ENCODE measurements around the gene CDK3.

Gene CDK3

DNA sequence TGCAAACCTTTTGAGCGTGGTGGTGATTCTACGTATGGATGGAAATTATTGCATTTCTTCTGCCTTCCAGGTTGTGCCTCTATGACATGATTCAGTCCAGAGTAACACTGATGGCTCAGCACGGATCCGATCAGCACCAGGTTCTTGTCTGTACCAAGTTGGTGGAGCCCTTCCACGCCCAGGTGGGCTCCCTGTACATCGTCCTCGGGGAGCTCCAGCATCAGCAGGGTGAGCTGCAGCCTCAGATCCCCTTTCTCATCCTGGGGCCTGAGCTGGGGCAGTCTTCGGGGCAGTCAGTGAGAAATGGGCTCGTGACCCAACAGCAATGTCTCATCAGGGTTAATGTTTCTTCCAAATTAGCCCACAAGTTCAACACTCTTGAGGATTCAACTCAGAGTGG is 9.3 kb upstream of the CDK3 start:
- no peak for DNase-seq (ENCODE audit: low read depth in 2 of 2)

DNA sequence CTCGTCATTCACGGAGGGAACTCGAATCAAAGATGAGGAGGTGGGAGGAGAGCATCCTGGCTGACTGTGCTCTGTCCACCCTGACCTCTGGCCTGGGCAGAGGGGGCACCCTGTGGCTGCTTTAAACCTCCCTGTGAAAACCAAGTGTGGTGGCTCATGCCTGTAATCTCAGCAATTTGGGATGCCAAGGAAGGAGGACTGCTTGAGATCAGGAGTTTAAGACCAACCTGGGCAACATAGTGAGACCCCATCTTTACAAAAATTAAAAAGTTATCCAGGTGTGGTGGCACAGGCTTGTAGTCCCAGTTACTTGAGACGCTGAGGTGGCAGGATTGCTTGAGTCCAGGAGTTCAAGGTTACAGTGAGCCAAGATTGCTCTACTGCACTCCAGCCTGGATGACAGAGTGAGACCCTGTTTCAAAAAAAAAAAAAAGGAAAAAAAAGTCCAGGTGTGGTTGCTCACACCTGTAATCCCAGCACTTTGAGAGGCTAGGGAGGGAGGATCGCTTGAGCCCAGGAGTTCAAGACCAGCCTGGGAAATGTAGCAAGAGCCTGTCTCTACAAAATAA is 5.8 kb upstream of the CDK3 start:
- no peak for DNase-seq (ENCODE audit: low read depth in 2 of 2)

DNA sequence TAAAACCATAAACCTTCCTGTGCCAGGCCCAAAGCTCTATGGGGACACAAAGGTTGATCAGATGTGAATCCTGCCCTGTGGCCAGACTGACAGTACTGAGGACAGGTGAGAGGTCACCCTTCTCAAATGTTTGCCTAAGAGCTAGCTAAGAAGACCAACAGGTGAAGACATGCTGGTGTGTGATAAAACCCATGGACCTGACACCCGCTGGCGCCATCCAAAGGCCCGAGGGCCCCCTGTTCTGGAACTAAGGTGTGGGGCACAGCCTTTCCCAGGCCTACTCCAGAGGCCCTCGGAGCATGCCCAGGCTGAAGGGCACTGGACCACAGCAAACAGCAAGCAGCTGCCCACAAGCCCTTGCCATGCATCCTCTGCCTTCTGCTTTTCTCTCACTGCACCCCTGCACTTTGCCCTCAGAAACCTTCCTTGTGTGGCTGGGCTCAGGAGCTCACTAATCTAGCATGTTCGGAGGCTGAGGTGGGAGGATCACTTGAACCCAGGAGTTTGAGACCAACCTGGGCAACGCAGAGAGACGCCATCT is 5.2 kb upstream of the CDK3 start:
- no peak for DNase-seq (ENCODE audit: low read depth in 2 of 2)

DNA sequence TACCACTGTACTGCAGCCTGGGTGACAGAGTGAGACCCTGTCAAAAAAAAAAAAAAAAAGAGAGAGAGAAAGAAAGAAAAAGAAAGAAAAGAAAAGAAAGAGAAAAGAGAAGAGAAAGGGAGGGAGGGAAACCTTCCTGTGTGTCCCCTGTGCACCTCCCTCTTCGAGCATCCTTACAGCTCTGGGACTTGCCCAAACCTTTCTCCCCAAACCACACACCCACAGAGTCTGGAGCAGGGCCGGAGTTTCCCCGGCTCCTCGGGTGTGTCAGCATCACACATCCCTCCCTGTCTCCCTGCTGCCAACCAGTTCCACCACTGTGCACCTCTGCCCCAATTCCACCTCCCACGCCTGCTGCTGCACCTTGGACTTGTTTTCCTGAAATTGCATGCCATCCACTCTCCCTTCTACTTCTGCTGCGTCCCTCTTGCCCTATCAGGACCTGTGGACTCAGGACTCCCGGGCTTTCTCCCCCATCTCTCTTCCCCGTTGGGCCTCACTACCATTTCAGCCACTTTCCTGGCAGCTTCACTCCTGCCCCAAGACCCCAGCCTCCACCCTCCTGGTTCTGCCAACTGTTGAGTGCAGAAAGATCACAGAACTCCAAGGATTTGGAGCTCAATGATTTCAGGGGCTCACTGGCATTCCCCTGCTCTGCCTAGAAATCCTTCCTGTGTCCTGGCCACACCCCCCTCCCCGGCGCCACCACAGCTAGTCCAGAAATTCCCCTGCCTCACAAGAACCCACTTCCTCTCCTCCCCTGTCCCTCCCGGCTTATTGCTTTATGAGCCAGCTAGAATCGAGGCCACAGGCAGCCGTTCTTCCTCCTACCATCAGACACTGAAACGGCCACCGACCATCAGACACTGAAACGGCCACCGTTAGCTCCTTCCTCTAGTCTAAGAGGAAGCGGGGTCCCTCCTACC is 3.7 kb upstream of the CDK3 start:
- DNase-seq (ENCODE audit: low read depth in 2 of 2): no peak

DNA sequence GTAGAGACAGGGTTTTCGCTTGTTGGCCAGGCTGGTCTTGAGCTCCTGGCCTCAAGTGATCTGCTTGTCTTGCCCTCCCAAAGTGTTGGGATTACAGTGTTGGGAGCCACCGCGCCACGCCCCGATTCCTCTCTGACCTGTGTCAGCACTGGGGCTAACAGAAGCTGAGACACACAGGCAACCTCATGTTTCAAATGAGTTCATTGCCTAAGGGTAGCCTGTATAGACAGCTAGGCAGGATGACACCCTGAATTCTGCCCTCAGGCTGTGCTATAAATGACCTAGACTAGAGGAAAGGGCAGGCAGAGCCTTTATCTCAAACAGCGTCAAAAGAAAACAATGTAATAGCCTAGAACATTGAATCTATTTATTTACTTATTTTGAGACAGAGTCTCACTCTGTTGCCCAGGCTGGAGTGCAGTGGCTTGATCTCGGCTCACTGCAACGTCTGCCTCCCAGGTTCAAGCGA is 2.3 kb upstream of the CDK3 start:
- no peak for DNase-seq (ENCODE audit: low read depth in 2 of 2)

DNA sequence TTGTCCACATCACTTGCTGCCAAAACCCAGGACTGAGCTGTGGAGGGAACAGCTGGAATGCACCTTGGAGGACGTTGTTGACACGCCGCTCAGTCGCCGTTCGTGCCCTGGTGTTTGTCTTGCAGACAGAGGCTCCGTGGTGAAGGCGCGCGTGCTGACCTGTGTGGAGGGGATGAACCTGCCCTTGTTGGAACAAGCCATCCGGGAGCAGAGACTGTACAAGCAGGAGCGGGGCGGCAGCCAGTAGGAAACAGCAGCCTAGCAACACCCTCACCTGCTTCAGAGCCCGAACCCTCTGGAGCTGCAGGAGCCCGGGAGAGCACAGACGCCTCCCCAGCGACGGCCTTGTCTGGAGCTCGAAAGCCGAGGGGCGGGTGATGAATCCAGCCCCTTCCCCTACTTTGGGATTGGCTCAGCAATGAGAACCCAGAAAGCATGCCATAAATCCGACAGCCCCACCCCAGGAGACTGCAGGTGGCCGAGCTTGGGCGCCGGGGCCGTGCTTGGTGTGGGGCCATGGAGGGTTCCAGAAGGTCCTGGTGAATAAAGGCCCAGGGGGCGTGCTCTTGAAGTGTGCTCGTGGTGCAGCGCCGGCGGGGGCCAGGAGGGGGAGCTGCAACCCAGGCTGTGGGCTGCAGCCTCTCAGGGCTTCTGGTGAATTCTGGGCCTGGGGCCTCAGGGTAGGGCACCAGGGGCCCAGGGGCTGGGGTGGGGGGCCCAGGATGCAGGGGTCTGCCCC is 470 bp upstream of the CDK3 start:
- peak in 1 of 2 donors; percentile 29 for DNase-seq (ENCODE audit: low read depth in 2 of 2)

DNA sequence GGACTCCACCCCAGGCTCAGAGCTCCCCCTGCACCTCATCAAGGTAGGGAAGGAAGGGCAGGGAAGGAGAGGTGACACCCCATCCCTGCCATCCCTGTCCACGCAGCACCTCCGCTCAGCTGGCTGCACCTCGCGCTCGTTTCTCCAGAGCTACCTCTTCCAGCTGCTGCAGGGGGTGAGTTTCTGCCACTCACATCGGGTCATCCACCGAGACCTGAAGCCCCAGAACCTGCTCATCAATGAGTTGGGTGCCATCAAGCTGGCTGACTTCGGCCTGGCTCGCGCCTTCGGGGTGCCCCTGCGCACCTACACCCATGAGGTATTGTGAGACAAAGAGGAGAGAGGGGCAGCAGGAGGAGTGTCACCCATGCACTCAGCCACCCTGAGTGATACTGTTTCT is 1.4 kb downstream of the CDK3 start:
- no peak for DNase-seq (ENCODE audit: low read depth in 2 of 2)

DNA sequence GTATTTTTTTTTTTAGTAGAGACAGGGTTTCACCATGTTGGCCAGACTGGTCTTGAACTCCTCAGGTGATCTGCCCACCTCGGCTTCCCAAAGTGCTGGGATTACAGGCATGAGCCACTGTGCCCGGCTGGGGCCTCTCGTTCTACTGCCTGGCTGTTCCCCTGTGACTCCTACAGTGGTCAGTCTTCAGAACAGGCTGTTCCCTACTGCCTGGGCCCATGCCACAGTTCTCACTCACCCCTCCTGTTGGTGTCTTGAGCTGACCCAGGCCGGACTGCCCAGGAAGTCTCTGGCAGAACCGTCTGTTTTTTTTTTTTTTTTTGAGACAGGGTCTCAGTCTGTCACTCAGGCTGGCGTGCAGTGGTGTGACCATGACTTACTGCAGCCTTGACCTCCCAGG is 3.3 kb downstream of the CDK3 start:
- DNase-seq (ENCODE audit: low read depth in 2 of 2): no peak

DNA sequence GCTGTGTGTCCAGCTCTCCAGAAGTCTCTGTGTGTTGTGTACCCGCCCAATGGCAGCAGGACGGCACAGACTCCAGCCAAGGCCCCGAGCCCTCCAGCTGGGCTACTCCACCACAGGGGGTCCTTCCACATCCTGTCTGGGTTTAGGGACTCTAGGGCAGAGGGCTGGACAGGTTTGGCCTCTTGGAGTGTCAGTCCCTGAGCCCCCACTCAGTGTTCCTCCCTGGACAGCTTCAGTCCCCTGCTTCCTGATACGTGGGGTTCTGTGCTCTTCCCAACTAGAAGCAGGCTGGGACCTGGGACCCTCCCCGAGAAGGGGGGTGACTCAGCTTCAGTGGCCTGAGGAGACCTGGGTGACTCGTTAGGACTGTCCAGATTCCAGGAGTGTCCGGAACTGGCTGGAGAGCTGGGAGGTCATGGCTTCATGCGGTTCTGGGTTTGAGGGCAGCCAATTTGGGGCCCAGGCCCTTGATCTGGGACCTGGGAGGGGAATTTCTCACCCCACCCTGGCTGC is 4.2 kb downstream of the CDK3 start:
- DNase-seq (ENCODE audit: low read depth in 2 of 2): no peak

DNA sequence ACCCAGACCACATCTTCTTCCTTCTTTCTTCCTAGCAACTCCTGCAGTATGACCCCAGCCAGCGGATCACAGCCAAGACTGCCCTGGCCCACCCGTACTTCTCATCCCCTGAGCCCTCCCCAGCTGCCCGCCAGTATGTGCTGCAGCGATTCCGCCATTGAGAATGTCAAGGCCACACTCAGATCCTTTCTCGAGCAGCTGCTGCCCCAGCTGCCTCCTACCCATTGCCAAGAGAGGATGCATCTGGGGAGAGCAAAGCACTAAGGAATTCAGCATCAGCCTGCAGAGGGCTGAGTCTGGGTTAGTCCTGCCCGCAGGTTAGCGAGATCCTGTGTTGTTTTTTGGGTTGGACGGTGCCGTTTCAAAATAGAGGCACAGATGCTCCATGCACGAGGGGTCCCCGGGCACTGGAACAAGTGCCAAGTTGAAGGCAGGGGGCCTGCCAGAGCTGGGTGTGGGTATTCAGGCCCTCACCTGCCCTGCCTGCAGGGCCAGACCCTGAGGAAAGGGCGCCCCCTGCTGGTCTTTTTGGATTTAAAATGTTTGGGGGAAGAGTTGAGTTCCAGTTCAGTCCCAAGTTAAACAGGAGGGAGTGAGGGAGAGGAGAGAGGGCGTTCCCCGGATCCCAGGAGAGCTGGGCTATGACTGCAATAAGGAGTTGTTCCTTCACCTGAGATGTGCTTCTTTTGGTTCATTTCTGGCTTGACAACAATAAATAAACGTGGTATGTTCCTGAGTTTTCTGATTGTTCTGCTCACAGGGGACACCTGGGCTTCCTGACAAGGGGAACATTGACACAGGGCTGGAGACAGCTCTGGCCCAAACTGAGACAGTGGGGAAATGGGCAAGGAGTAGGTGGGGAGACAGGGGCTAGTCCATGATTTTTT is 4.9 kb downstream of the CDK3 start:
- peak; percentile 55 to 78 for DNase-seq (ENCODE audit: low read depth in 2 of 2)

DNA sequence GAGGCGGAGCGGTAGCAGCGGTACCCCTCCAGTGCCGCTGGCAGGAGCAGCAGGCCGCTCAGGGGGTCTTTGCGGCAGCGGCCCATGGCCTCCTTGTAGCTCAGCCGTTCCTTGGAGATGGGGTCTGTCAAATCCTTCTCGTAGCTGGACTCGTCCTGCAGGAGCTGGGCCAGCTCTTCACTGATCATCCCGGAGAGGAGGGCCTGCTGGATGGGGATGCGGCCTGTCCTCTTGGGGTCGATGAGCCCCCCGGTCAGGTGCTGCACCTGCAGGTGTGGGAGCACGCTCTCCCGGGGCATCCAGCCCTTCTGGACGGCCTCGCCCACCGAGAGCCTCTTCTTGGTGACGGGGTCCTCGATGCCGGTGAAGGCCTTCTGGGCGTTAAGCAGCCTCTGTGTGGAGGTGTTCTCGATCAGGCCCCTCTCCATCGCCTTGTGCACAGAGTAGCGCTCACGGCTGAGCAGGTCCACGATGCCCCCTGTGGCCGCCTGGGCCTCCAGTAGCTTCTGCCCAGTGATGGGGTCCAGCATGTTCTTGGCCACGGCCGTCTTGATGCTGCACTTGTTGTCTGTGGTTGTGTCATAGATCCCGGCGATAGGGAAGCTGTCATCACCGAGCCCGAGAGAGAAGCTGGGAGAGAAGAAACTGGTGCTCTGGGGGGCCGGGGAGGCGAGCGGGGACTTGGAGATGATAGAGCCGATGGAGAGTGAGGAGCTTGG is 6.6 kb downstream of the CDK3 start:
- DNase-seq (ENCODE audit: low read depth in 2 of 2): no peak

DNA sequence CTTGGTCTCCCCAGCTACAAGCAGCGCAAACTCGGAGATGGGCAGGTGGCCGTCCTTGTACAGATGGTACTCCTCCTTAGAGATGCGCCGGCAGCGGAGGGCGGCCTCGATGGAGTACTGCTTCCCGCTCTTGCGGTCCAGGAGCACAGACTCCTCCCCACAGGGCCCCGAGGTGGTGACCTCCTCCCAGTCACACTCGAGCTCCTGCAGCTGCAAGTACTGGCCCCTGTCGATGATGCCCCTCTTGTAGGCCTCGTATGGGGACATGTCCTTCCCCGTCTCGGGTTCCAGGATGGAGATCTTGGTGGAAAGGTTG is 7.2 kb downstream of the CDK3 start:
- no peak for DNase-seq (ENCODE audit: low read depth in 2 of 2)

DNA sequence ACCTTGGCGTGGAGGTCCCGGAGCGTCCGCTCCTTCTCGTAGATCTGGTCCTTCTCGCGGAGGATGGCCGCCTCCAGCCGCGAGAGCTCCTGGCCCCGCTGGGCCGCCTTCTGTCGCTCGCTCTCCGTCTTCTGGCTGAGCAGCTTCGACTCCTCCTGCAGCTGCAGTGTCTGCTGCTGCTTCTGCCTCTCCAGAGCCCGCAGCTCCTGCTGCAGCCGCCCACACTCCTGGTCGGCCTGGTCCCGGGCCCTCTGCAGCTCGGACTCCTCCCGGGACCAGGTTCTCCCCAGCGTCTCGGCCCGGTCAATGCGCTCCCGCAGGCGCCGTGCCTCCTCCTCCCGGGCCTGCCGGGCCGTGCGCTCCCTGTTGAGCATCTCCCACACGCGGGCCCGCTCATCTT is 7.6 kb downstream of the CDK3 start:
- no peak for DNase-seq (ENCODE audit: low read depth in 2 of 2)

DNA sequence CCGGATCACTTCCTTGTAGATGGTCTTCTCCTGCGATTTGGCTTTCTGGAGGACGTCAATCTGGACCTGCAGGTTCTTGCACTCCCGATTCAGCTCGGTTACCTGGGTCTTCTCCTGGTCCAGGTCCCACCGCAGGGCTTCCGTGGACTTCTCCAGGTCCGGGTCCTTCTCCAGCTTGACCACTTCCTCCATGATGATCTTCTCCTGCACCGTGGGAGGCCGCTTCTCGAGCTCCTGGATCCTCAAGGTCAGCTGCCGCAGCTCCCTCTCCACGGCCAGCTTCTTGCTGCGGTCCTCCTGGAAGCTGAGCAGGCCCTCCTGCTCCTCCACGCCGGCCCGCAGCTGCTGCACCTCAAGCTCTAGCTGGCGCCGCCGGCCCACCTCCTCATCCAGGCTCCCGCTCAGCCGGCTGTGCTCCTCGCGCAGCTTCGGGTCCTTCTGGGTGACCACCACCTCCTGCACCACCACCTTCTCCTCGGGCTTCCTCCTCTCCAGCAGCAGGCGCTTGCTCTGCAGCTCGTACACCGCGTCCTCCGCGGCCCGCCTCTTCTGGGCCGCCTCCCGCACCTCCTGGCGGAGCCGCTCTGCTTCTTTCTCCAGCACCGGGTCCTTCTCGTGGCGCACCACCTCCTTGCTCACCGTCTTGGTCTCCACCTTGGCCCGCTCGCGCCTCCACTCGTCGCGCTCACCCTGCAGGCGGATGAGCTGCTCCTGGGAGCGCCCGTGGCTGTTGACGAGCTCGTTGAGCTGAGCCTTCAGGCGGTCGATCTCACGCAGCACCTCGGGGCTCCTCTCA is 8.2 kb downstream of the CDK3 start:
- DNase-seq (ENCODE audit: low read depth in 2 of 2): no peak

DNA sequence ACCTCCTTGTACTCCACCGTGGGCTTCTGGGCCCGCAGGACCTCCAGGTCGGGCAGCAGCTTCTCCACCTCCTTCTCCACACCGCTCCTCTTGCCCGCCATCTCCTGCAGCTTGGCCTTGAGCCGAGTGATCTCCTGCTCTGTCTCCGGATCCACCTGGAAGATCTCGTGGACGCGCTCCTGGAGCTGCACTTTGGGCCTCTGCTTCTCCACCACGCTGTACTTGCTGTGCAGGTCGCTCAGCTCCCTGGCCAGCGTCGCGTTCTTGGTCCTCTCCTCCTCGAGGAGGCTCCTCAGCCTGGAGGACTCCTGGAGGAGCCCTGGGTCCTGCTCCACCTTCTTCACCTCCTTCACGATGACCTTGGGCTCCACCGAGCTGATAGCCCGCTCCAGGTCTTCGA is 8.8 kb downstream of the CDK3 start:
- DNase-seq (ENCODE audit: low read depth in 2 of 2): no peak

DNA sequence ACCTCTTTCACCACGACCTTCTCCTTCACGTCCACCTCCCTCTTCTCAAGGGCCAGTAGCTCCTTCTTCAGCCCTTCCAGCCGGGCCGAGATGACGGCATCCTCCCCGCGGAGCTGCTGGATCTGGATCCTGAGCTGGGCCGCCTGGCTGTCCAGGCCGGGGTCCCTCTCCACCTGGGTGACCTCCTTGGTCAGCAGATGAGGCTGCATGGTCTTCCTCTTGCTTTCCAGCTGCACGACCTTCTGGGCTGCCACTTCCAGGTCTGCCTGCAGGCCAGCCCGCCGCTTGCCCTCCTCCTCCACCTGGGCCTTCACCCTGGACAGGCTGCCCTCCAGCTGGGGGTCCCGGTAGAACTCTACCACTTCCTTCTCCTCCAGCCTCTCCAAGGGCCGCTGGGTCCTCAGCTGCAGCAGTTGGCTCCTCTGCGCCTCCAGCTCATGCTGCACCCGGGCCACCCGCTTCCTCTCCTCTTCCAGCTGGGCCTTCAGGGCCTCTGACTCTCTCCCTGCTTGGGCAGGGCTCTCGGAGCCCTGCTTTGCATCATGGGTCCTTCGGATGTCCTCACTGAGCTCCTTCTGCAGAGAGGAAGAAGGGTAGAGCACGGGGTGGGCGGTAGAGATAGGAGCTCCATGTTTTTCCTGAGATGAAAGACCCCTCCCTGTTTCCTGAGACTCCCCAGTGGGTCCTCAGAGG is 9.5 kb downstream of the CDK3 start:
- DNase-seq (ENCODE audit: low read depth in 2 of 2): no peak

DNA sequence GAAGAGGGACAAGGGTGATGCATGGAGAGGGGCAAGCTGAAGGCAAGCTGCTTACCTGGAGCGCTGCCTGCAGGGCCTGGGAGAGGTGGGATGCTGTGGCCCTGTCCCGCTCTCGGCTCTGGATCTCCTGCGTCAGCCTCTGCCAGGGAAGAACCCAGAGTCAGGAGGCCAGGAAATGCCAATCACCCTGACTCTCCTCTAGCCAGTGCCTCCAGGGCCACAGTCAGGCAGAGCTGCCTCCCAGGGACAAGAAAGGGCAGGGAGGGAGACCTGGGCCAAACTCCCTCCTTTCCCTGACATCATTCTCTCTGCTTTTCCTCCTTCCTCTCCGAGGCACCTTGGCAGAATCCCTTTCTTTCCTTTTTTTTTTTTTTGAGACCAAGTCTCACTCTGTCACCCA is 11.3 kb downstream of the CDK3 start:
- DNase-seq (ENCODE audit: low read depth in 2 of 2): no peak

DNA sequence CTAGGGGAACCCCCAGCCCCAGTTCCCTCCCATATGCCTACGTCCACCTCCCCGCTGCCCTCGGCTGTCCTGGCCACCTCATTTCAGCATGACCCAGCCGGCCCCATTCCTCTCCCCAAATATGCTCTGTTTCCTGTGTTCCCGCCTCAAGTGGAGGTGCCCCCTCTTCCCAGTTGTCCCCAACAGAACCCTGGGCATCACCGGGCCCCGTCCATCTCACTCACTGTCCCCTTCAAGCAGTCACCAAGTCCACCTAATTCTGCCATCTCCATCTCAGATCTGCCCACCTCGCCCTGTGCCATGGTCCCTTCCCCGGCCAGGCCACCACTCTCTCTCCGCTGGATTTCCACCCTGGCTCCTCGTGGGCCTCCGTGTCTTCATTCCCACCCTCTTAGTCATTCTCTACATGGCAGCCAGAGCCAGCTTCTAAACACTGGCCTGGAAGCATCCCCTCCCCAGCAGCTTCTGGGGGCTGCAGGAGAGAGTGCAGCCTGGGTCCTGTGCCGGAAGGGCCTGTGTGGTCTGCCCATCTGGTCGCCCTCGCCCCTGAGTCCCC is 12.8 kb downstream of the CDK3 start:
- no peak for DNase-seq (ENCODE audit: low read depth in 2 of 2)
